ENCODE measurements around the gene BTBD16.

The BTBD16 gene

GRCh38 chr10:122302315-122302714 lies 31.2 kb downstream of the BTBD16 start:
- TF ChIP-seq CTCF (IDR thresholded peaks at IDR 0.05; ENCODE audit: low read depth, low read length): no peak
- no peak for DNase-seq

GRCh38 chr10:122303271-122304053 lies 32.4 kb downstream of the BTBD16 start:
- no peaks in the 10 kb centered on the region for H3K27me3 ChIP-seq (ENCODE audit: insufficient read depth, low read depth, severe bottlenecking)
- DNase-seq: no peak
- H3K36me3 ChIP-seq: no peaks in the 10 kb centered on the region
- no peak overlapping the region for H3K4me3 ChIP-seq (ENCODE audit: low read depth, low read length)
- peaks cover 2% of the 10 kb centered on the region for H3K9me3 ChIP-seq (ENCODE audit: severe bottlenecking)
- TF ChIP-seq CTCF (IDR thresholded peaks at IDR 0.05; ENCODE audit: low read depth, low read length): no peak
- H3K27ac ChIP-seq: no peak overlapping the region

More at GRCh38 chr10:122302315-122302714, 31.2 kb downstream of the BTBD16 start:
- Histone ChIP-seq H3K9me3 (ENCODE audit: severe bottlenecking) (peaks cover 2% of the 10 kb centered on the region), H3K4me3 (ENCODE audit: low read depth, low read length) (no peak overlapping the region), H3K27me3 (ENCODE audit: insufficient read depth, low read depth, severe bottlenecking) (no peaks in the 10 kb centered on the region), H3K27ac (no peak overlapping the region), H3K36me3 (no peaks in the 10 kb centered on the region)

- H3K27me3 ChIP-seq (ENCODE audit: insufficient read depth, low read depth, severe bottlenecking): no peaks in the 10 kb centered on the region
- no peak overlapping the region for H3K4me3 ChIP-seq (ENCODE audit: low read depth, low read length)
- H3K27ac ChIP-seq: no peak overlapping the region
- DNase-seq: no peak
- no peaks in the 10 kb centered on the region for H3K36me3 ChIP-seq
- H3K9me3 ChIP-seq (ENCODE audit: severe bottlenecking): peaks cover 2% of the 10 kb centered on the region
- TF ChIP-seq CTCF (IDR thresholded peaks at IDR 0.05; ENCODE audit: low read depth, low read length): no peak
Observed at GRCh38 chr10:122304054-122304579, 33.0 kb downstream of the BTBD16 start.

GRCh38 chr10:122306282-122306681 lies 35.2 kb downstream of the BTBD16 start:
- TF ChIP-seq CTCF (IDR thresholded peaks at IDR 0.05; ENCODE audit: low read depth, low read length): no peak
- no peak for DNase-seq
- Histone ChIP-seq H3K27ac (no peak overlapping the region), H3K9me3 (ENCODE audit: severe bottlenecking) (peaks cover 2% of the 10 kb centered on the region), H3K27me3 (ENCODE audit: insufficient read depth, low read depth, severe bottlenecking) (no peaks in the 10 kb centered on the region), H3K4me3 (ENCODE audit: low read depth, low read length) (no peak overlapping the region), H3K36me3 (no peaks in the 10 kb centered on the region)

- Histone ChIP-seq H3K4me3 (ENCODE audit: low read depth, low read length) (no peak overlapping the region), H3K36me3 (no peaks in the 10 kb centered on the region), H3K27me3 (ENCODE audit: insufficient read depth, low read depth, severe bottlenecking) (no peaks in the 10 kb centered on the region), H3K27ac (no peak overlapping the region), H3K9me3 (ENCODE audit: severe bottlenecking) (peaks cover 2% of the 10 kb centered on the region)
- DNase-seq: no peak
- no peak for TF ChIP-seq CTCF (IDR thresholded peaks at IDR 0.05; ENCODE audit: low read depth, low read length)
Observed at GRCh38 chr10:122306744-122307143, 35.6 kb downstream of the BTBD16 start.
